ELF-1 (cell line): ENCODE measurements around the gene SYNDIG1.

Experiments
- DNase-seq: peaks from one replicate; pipeline ENCODE4 v3.0.0-alpha.2; 2016; ENCODE audit warnings: low read depth, low spot score

The SYNDIG1 gene

GRCh38 chr20:24446811-24447210, 22.6 kb upstream of the SYNDIG1 start:
- DNase-seq = no peak

DNA sequence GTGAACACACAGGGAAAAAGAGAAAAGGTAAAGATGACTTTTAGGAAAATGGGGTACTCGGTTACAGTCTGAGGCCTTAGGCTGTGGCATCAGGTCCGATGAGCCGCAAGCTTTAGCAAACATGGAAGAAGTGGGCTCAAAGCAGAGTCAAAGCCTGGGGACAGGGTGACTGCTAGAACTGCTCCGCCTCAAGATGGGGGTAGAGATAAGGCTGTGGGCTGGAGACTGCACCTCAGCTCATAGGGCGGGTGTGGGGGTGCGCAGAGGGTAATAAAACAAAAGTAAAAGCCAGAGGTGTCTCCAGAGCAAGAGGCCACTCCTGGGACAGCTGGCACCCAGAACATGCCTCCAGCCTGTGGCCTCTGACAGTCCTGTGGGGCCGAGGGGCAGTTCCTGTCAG, 21.3 kb upstream of the SYNDIG1 start:
- no peak for DNase-seq

DNA sequence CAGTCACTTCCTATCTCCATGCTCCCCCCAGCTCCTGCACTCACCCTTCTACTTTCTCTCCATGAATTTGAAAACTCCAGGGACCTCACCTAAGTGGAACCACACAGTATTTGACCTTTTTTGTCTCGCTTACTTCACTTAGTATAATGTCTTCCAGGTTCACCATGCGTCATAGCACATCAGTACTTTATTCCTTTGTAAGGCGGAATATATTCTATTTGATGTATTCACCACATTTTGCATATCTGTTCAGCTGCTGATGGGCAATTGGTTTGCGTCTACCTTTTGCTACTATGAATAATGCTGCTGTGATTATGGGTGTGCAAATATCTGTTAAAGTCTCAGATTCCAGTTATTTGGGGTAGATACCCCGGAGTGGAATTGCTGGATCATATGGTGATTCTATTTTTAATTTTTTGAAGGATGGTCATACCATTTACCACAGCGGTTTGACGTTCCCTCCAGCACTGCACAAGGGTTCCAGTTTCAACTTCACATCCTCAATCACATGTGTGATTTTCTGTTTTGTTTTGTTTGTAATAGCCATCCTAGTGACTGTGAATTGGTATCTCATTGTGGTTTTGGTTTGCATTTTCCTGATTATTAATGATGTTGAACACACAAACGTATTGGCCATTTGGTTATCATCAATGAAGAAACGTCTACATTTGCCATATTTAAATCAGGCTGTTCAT, 20.3 kb upstream of the SYNDIG1 start:
- no peak for DNase-seq

GRCh38 chr20:24450177-24450576, 19.3 kb upstream of the SYNDIG1 start:
- no peak for DNase-seq

GRCh38 chr20:24450624-24451376, 18.6 kb upstream of the SYNDIG1 start:
- no peak for DNase-seq

DNA sequence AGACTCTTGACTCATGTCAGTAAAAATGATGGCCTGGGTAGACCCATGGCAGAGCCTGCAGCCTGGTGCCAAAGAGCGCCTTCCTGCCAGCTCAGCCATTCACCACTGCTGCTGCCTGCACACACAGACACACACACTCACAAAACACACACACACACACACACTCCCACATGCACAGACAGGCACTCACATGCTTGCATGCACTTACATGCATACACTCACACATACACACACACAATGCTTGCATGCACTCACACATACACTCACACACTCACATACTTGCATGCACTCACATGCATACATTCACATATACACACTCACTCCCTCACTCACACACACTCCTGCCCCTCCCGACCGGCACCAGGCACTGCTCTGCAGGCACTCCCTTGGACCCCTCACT, 18.0 kb upstream of the SYNDIG1 start:
- no peak for DNase-seq

DNA sequence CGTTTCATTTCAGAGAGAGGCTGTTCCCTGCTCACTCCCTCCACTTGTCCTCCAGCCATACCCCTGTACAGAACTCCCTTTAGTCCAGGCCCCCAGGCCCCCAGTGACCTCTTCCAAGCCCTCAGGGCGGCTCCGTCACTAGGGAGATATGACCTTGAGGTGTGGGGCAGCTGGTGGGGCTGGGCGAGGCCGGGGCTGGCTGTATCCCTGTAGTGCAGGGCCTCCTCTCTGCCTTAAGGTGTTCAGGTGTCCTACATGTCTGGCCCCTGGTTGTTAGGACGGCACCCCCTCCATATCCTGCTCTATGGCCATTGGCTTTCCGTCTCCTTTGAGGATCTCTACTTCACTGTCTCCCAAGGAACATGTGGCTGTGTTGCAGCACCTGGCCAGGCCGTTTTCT, 17.4 kb upstream of the SYNDIG1 start:
- DNase-seq = no peak

DNA sequence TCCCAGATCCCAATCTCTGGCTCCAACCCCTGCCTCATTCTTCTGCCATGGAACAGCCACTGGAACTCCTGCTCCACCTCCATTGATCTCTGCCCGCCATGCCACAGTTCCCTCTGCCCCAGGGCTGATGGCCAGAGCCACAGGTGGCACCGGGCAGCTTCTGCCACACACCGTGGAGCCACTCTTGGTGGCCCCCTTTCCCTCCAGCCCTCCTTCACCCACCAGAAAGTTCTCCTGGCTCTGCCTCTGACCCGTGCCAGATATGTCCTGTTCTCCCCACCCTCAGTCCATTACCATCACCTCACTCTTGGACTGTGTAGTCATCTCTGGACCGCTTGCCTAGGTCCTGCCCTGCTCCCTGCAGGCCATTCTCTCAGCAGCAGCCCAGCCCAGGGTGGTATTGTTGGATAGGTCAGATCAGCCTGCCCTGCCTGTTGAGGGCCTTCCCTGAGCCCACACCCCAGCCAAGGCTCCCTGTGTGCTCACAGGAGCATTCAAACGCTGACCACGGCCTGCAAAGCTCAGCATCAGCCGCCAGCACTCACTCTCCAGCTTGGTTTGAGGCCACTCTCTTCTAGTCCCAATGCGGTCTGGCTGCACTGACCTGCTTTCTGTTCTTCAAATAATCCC, 16.8 kb upstream of the SYNDIG1 start:
- DNase-seq = no peak

DNA sequence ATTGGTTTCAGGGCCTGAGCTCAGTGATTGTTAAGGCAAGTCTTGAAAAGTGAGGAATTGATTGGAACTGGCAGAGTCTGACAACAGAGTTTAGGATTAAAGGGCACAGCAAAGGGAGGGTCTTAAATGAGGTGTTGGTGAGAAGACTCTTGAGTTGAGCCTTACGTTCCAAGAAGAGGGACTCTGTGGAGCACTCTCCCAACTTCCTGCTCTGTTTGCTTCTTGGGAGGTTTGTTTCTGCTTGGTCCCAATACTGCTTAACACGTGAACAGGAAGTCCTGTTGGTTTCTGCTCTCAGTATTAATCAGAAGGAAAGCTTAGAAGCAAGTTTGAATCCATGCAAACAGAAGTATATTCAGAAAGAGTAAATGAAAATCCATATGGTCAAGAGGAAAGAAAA, 15.6 kb upstream of the SYNDIG1 start:
- DNase-seq = no peak

- no peak for DNase-seq
These were observed 14.3 kb upstream of the SYNDIG1 start for GRCh38 chr20:24455081-24455480.

DNA sequence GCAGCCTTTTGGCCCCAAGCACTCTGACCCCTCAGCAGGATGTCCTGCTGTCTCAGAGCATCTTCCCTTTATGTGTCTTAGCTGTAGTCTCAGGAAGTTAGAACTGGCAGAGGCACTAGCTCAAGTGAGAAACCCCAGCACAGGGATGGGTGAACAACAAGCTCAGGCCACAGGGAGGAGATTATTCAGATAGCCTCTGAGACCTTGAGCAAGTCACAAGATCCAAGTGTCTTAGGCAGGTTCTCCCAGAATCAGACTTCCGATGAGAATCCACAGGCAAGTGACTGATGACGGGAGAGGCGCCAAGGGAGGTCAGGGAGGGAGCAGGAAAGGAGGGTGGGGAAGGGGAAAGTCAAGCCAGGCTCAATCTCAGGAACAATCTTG, 13.0 kb upstream of the SYNDIG1 start:
- no peak for DNase-seq

GRCh38 chr20:24458436-24458835, 11.0 kb upstream of the SYNDIG1 start:
- no peak for DNase-seq

DNA sequence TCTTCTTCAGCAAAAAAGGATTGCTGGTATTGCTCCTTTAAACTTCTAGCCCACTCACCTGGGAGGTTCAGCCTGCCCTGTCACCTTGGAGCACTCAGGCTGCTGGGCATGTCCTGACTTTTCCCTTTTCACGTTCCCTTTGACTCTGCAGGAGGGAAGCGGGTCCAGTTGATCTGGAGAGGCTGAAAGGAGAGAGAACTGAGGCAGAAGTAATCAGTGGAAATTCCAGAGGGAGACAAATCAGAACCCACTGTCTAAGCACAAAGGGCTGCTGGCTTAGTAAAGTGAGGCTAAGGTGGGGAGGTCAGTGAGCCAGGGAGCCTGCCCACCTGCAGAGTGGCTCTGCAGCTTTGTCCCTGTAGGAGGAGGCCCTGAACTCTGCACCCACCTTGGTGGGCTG, 9.7 kb upstream of the SYNDIG1 start:
- DNase-seq = no peak

DNA sequence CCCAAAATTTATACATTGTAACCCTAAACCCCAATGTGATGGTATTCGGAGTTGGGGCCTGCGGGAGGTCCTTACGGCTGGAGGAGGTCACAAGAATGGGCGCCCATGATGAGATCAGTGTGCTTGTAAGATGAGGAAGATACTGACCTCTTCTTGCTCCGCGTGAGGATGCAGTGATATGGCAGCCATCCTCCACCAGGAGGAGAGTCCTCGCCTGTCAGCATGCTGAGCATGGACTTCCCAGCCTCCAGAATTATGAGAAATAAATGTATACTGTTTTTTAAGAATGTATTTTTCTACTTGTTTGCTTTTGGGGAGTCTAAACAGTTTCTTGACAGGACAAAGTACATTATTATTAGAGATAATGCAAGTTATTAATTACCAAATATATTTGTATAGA, 8.7 kb upstream of the SYNDIG1 start:
- no peak for DNase-seq

- no peak for DNase-seq
These were observed 7.6 kb upstream of the SYNDIG1 start for GRCh38 chr20:24461848-24462247.

GRCh38 chr20:24462460-24463010, 6.9 kb upstream of the SYNDIG1 start:
- no peak for DNase-seq

GRCh38 chr20:24465159-24465558, 4.3 kb upstream of the SYNDIG1 start:
- no peak for DNase-seq

- DNase-seq = no peak
These were observed 3.7 kb upstream of the SYNDIG1 start for GRCh38 chr20:24465730-24466129.

- no peak for DNase-seq
These were observed 871 bp upstream of the SYNDIG1 start for GRCh38 chr20:24468401-24469115.

GRCh38 chr20:24469894-24470745, 691 bp downstream of the SYNDIG1 start:
- peak; percentile 63 for DNase-seq
